GM21786 (cell line): Measurements from ENCODE around the gene ZNF827.
A peak's percentile ranks its signal among the peaks of the same experiment; 100 is the strongest.

Experiments
- ATAC-seq: cut with Tn5 transposase; IDR thresholded peaks from one replicate; pipeline ENCODE4 v1.9.1; 2021; ENCODE audit not compliant: unreplicated experiment

Gene ZNF827

DNA sequence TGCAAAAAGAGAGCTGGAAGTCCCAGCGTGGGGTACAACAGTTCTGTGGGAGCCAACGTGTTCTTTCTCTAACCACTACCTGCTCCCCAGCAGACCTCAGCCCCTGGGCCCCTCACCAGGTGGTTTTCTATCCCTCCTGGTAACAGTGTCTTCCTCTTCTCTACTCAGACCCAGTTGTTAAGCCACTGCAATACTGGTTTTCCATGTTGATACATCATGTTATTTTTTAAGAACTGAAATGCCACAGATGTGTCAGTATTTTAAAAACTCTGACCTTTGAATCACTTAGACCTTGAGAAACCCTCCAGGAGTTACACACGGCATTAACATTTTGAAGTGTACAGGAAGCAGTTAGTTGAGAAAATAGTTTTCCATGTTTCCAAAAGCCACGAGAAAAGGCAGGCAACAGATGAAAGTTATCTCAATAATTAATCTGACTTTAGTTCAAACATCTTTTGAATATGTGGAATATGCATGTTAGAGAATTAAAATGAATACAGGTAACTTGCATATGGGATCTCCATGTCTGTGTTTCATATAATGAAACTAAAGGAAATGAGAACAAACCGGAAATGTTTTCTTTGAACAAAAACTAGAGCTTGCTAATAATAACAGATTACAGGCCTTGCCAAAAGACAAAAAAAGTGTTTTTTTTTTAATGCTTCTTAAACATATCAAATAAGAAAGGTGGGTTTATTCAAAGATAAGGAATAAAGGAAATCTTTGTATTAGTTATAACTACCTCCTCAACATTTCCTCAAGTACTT is 108.8 kb downstream of the ZNF827 start:
- peak; percentile 41 for ATAC-seq

DNA sequence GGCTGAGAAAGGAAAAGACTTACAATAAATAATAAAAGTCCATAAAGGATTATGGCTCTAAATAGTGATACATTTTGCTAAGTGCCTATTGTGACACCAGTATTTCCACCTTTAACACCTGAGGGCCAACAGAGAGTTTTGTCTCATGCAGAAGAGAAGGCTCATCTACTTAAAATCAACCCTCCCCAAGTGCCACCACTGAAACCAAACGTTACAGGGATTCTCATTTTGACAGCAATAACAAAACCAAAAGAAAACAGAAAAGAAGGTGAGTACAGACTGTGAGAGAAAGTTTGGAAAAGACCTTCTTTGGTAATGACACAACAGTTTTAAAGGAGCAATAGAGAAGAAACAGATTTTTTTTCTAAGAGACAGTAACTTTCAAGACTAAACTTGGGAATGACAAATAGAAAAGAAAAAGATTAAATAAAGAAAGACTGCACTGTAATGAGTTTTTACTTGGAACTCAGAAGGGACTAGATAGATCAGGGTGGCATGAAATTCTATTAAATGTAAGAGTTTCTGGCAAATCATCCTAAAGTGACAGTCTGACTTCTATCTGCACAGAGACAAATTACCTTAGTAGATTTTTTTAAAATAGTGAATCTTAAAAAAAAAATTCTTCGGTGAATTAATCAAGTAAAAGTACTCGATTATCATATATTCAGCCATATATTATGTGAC is 109.7 kb downstream of the ZNF827 start:
- ATAC-seq = peak; percentile 71

DNA sequence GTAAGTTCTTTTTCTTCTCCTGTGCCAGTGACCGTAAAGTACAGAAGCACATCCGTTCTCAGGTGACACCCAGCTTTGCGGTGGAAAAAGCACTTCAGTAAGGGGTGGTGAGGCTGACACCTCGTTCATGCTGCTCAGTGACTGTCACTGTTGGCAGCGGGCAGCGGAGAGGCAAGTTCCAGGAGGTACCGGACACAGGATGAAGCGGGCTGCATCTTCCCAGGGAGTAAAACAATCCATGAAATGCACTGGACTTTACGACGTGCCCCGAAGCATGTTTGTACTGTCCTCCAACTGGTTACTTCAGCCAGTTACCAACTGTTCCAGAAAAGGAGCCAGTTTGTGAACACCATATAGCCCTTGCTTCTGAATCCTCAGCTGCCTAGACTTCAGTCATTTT is 110.7 kb downstream of the ZNF827 start:
- ATAC-seq = no peak

DNA sequence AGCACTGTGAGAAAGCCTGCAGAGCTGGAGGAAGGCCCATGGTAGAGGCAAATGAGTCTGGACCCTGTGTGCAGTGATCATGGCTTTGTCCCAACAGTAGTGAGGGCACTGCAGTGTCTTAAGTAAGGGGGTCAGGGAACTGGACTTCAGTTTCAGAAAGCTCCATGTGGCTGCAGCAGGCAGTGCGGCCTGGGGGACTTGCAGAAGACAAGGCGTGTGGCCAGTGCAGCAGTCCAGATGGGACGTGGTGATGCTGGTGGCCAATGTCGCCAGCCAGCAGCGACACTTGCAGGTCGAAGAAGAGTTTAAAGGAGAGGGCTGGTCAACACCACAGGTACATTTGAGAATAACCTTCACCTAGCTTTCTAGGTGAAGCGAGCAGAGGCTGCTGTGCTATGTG is 113.4 kb downstream of the ZNF827 start:
- no peak for ATAC-seq

DNA sequence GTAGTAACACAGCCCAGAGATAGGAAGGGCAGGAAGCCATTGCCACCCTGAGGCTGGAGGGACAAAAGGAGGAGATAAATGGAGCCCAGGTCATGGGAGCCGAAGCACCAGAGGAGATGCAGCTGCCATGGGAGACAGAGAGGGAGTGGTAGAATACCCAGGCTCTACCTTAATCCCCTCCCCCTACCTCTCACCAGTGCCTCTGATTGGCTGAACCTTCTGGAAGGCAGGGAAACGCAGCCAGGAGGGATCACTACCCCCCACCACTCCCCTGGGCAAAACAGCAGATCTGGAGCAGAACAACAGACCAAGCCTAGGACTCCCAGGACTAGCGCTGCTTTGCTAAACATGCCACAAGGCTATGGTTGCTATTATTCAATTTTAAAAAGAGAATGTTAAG is 114.2 kb downstream of the ZNF827 start:
- no peak for ATAC-seq

DNA sequence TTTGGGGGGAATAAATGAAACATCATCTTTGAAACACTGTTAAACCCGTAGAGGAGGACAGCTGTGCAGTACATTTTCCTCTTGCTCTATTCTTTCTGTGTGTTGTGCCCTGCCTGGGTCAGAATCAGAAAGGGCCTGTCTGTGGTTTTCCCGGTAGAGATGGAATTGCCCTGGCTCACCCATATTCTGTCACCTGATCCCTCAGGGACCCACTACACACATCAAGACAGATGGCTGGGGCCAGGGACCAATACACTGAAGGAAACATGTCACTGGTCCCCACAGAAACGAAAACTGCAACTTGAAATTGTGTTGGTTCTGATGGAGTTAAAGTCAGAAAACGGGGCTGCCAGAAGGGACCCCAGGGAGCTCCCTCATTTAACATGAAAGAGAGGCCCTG is 114.9 kb downstream of the ZNF827 start:
- peak; percentile 41 for ATAC-seq

DNA sequence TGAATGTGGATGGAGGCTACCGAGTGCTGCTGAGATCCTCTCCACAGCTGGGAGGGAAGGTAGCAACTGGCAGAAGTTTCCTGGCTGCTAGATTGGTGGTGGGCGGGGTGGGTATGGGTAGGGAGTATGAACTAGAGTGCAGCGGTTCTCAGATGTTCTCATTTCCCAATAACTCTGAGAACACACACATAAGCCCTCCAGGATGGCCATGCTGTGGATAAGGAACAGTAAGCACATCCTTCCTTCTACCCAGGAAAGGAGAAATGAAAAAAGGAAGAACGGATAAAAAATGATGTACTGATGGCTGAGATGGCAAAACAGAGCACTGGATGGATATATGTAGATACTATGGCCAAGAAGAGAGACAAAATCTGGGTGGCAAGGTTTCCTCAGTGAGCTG is 116.0 kb downstream of the ZNF827 start:
- ATAC-seq = no peak

DNA sequence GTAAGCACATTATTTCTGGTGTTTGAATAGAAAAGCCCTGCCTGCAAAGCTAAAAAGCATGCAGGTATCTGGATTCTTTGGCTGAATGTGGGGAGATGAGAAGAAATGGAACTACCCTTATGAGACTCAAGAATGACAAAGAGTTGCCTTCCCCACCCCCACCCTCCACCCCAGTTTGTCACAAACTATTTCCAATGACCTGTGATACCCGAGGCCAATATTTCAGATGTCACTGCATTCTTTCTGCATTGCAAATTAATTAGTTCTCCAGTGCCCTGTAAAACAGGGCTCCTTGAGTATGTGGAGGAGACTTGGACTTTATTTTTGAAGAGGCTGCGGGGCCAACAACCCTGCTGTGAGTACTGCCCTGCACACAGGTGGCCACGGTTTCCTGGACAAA is 116.4 kb downstream of the ZNF827 start:
- no peak for ATAC-seq

DNA sequence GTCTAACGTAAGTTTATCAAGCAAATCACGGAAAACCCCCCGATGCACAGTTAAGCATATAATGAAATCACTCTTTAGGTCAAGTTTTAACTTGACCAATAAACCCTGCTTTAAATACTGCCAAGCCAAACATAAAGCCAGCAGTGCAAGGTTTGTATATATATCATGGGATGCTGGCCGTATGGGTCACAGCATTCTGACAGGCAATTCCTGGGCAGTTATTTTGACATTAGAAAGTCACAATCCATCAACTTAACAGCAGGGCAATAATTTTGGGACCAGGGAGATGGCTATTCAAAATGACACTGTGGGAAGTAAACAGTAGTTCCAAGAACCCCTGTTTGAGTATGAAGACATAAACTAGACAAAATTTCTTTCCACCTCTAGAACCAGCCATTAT is 116.9 kb downstream of the ZNF827 start:
- no peak for ATAC-seq

DNA sequence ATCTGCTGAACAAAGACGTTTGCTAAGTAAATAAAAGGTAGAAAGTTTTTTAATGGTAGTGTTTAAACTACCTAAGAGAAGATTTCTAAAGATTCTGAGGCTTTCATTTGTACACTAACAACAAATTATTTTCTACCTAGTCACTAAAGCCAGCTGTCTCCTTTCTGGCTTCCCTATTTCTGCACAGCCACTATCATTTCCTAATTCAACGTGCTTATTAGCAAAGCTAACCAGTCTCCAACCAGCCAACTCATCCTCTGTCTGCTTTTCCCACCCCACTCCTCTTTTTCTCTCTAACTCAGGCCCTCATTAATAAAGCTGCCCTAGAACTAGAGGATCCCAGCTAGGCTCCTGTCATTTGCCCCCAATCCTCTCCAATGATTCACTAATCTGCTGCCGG is 118.2 kb downstream of the ZNF827 start:
- ATAC-seq = no peak

DNA sequence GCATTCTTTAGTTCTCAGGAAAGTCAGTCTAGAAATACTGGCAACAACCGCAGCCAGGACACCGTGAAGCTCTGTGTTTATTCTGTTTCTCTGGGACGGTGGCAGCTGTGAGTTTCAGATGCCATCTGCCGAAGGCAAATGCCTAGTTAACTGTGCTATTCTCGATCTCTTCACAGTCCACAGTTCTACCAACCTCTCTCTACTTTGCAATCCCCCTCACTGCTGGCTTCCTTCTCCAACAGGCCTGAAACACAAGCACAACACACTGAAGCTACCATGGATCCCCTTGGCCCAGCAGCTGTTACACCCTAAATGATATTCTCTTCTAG is 118.8 kb downstream of the ZNF827 start:
- no peak for ATAC-seq

DNA sequence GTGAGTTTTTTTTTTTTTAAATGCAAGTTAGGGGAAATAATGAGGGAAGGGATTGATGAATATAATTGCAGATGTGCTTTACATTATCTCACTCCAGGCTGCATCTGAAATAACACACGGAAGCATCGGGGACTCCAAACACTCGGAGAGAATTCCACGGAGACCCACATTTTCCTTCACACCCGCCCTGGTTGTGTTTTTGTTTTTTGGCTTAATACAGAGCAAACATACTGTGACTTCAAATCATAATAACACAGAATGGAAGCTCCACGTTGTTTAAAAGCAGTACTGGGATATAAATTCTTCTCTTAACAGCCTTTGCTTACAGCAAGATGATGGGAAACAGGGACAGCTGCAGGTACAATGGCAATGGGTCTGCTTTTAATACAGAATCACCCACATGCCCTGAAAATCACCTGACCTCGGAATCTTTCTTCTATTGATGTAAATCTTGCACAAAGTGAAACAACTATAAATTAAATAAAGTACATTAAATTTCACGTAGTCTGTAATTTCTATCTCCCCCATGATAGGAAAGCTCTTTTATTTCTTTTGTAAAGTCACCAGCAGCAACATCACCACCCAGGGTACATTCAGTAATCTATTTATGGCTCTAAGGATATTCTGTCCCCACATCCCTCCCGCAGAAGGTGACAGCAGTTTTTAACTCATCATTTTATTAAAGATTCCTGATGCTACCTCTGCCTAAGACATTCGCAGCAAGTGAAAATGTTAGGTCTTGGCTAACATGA is 119.3 kb downstream of the ZNF827 start:
- ATAC-seq = no peak

DNA sequence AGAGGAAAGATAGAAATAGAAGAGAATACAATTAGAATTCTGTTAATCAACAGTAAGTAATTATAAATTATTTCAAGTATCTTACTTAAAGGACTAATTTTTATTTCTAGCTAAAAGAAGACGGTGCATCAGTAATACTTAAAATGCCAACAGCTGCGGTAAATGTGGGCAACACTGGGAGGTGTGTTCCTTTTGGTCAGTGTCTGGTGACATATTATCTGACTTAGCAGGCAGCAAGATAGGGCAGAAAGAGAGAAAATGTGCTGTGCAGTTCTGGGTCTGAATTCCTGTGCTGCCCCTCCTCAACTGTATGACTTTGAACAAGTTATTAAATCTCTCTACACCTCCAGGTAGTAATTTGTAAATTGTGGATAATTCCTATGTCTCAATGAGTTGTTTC is 120.6 kb downstream of the ZNF827 start:
- ATAC-seq = no peak

DNA sequence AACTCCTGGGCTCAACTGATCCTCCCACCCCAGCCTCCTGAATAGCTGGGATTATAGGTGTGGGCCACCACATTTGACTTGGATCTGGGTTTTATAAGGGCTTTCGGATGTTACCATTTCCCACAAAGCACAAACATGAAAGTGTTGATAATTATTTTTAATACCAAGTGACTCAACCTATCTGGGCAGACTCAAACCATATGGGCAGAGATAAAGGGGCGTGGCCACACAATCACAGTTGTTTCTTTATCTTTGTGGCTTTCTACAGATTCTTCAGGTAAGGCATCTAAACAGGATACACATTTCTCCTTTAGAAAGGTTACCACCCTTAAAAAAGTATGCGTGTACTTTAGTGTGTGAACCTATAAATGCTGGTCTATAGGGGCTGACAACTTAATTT is 122.5 kb downstream of the ZNF827 start:
- ATAC-seq = no peak

DNA sequence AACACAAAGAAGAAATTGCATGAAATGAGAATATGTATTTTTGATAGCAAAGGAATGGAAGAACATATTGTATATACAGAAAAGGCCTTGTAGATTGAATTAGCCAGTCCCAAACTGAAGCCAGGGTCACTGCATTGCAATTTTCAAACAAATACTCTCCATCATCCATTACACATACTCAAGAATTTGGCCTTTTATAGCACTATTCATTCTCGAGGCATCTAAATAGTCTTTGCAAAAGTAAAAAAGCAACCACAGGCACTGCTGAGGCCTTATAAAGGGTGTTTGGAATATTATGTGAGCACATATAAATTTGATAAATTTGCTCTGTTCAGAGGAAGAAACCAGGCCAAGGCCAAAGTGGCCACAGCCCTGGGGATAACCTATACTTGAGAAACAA is 123.0 kb downstream of the ZNF827 start:
- no peak for ATAC-seq

DNA sequence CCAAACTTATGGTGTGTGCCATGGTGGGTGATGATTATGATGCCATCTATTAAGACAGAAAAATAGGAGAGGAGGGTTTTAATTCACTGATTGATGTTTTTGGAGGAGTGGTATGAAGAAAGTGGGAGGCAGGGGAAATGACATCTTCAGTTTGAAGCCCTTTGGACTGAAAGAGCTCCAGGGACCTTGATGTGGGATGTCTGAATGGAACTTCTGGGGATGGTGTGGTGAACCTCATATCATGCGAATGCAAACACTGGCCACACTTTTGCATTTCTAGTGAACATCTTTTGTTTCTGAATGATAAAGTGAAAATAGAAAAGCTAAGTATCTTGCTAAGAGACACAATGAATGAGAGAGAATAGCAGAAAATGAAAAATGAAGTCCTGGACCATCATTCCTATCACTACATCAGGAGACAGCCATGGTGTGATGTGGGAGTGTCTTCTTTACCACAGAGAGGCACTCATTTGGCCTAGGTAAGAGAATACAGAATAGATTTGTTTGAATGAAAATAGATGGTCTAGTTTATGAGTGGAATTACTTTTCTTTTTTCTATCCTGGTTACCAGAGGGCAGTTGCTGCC is 123.5 kb downstream of the ZNF827 start:
- ATAC-seq = no peak

DNA sequence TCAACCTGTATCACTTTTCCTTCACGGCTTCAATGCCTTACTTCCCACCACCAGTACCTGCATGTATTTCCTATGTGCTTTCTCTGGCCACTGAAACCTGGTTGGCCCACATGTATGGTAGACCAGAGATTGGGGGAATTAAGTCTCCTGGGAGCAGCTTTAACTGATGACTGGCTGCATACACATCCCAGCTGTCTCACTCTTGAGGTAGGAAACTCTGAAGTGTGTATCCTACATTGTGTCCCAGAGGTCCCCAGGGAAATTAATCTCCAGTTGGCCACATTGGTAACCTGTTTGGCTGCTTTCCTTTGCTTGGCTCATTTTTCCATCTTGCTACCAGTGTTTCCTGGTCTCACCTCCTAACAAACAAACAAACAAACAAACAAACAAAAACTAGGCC is 124.4 kb downstream of the ZNF827 start:
- no peak for ATAC-seq

DNA sequence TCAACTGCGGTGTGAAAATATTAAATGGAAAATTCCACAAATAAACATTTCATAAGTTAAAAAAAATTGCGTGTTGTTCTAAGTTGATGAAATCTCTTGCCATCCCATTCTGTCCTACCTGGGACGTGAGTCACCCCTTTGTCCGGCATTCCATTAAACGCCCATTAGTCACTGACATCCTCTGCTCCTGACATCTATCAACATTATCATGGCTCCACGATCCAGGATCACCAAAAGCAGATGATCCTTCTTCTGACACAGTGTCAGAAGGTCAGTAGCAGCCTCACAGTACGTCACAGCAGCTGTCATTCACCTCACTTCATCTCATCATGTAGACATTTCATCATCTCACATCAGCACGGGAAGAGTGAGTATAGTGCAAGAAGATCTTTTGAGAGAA is 125.7 kb downstream of the ZNF827 start:
- ATAC-seq = no peak

DNA sequence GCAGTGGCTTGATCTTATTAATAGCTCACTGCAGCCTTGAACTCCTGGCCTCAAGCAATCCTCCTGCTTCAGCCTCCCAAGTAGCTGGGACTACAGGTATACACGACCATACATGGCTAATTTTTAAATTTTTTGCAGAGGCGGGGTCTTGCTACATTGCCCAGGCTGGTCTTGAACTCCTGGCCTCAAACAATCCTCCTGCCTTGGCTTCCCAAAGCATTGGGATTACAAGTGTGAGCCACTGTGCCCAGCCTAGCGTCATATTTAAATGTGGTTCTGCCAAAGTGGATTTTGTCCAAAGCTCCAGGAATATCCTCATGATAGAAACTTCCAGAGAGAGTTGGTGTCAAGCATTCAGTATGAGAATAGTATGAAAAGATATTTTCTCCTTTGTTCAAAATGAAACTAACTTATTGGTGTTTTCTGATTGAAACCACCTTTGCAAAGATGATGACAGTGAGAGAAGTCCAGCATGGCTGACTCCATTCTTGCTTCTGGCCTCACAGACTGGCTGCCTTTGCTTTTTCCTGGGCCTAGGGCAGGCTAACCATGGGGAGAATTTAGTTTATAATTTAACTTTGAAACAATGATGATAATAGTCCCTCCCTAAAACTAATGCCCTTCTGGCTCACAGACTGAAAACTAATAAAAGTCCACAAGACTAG is 129.6 kb downstream of the ZNF827 start:
- no peak for ATAC-seq

DNA sequence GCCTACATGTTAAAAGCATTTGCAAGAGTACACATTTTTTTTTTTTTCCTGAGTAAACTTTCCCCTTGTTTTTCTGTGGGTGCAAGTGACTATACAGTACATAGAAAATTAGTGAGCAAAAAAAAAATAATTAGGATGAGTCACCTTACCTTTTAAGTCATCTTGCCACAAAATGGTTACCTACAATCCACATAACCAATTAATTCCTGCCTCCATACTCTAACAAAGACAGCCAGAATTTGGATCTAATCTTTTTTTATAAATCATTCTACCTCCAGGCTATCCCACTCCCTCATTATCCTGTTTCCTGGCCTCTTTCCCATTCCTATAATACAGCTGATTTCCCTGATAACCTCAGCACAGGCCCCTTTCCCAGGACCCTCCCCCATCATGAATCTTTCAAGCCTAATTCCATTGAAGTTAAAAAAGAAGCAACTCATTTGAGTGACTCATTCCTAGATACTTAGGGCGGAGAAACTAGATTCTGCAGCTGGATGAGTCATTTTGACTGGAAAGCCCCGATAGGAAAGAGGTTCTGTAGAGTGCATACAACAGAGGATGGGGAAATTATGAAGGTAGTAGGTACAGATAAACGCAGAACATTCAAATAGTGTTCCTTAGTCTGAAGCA is 130.5 kb downstream of the ZNF827 start:
- ATAC-seq = peak; percentile 71

DNA sequence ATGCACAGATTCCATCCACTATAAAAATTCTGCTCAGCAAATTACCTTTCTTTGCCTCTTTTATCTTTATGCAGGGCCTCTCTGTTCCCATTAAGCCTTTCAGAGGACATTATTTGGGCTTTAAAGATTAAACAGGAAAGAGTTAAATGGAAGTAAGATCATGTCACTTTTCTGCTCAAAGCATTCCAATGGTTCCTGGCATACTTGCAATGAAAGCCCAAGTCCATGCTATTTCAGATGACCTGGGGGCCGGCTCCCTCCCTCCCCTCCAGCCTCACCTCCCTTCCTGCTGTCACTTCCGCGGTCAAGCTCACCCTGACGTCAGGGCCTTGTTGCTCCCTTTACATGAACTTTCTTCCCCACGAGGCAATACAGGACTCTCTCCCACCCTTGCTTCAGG is 133.1 kb downstream of the ZNF827 start:
- no peak for ATAC-seq
